ENCODE data around the gene GATC. TPM values are rescaled to one million over a fixed set of nuclear protein-coding genes. Genes with fewer than 3 reads are reported as not detected.

Gene GATC
- polyA plus RNA-seq, 4 donors: 13.8 to 33.6 (median 18.2) TPM

DNA sequence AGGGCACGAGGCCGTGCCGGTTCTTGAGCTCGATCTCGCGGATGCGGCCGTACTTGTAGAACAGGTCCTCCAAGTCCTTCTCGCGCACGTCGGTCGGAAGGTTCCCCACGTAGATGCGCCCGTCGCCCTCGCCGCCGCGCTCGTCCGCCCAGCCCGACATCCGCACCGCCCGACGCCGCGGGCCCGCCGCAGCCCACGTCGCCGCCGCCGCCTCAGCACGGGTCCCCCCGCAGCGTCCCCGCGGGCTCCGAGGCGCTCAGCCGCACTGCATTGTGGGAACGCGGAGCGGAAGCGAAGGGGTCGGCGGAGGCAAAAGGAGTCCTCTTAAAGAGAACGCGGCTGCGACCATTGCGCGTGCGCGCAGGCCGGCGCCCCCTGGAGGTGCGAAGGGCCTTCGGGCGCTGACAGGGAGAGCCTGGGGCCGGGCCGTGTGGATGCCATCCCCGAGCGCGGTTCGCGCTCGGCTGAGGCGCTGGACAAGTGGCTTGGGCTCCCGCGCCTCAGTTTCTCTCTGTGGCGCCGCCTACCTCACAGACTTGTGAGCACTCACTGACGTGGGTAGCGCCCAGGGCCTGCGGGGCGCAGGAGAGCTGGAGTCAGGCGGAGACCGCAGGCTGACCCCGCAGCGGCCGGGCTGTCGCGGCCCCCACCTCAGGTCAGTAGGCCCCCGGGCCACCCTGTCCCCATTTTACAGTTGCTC lies 23.4 kb downstream of the GATC start, which contains the start of gene SRSF9:
TSS of gene SRSF9 (minus strand) at position 299 of the 700 bp plus-strand sequence. CDS start at position 160, 139 bp downstream.
- FAIRE-seq: no peak

GRCh38 chr12:120470150-120470784 lies 24.0 kb downstream of the GATC start:
- no peak for DNase-seq

More for the DNA sequence above, 23.4 kb downstream of the GATC start, which contains the start of gene SRSF9:
- no peaks in the 10 kb centered on the region for H3K9me3 ChIP-seq (ENCODE audit: control insufficient read depth in 2 of 2, insufficient read depth in 1 of 2, low read depth in 1 of 2, low read length in 1 of 2)
- peaks cover 3 to 20% (median 8%) of the 10 kb centered on the region in 3 donors for H3K36me3 ChIP-seq (ENCODE audit: control insufficient read depth in 3 of 3, insufficient read depth in 2 of 3, low read depth in 1 of 3, low read length in 3 of 3)
- WGBS, 3 donors: 0 to 3% (median 0%) methylated on average over 38 to 88 of the region's 88 CpGs
- H3K27me3 ChIP-seq (ENCODE audit: control insufficient read depth in 3 of 3, insufficient read depth in 3 of 3, low read length in 3 of 3): no peaks in the 10 kb centered on the region
- peaks cover 0 to 10% (median 2%) of the 10 kb centered on the region in 3 donors for H3K4me1 ChIP-seq (ENCODE audit: control insufficient read depth in 3 of 3, insufficient read depth in 2 of 3, low read depth in 1 of 3, low read length in 2 of 3)
- H3K4me3 ChIP-seq (ENCODE audit: low read depth in 1 of 3, low read length in 3 of 3): peak within 1 kb of the TSS; percentile 82 to 88 (median 85)
- peak; percentile 95 to 100 for DNase-seq
- peak within 1 kb of the TSS; percentile 70 to 88 (median 81) for H3K27ac ChIP-seq (ENCODE audit: low read depth in 1 of 3, low read length in 2 of 3)

GRCh38 chr12:120472521-120472920 lies 26.3 kb downstream of the GATC start:
- H3K27me3 ChIP-seq (ENCODE audit: control insufficient read depth in 3 of 3, insufficient read depth in 3 of 3, low read length in 3 of 3): no peaks in the 10 kb centered on the region
- FAIRE-seq (no peak), DNase-seq (no peak)
- no peak overlapping the region for H3K27ac ChIP-seq (ENCODE audit: low read depth in 1 of 3, low read length in 2 of 3)
- H3K36me3 ChIP-seq (ENCODE audit: control insufficient read depth in 3 of 3, insufficient read depth in 2 of 3, low read depth in 1 of 3, low read length in 3 of 3): peaks cover 0 to 3% (median 0%) of the 10 kb centered on the region in 3 donors
- no peaks in the 10 kb centered on the region for H3K9me3 ChIP-seq (ENCODE audit: control insufficient read depth in 2 of 2, insufficient read depth in 1 of 2, low read depth in 1 of 2, low read length in 1 of 2)
- no peak overlapping the region for H3K4me3 ChIP-seq (ENCODE audit: low read depth in 1 of 3, low read length in 3 of 3)
- H3K4me1 ChIP-seq (ENCODE audit: control insufficient read depth in 3 of 3, insufficient read depth in 2 of 3, low read depth in 1 of 3, low read length in 2 of 3): peaks cover 0 to 10% (median 2%) of the 10 kb centered on the region in 3 donors

More at GRCh38 chr12:120470150-120470784, 24.0 kb downstream of the GATC start:
- H3K27ac ChIP-seq (ENCODE audit: low read depth in 1 of 3, low read length in 2 of 3): peak overlapping the region; percentile 30 to 88 (median 57)
- H3K4me1 ChIP-seq (ENCODE audit: control insufficient read depth in 3 of 3, insufficient read depth in 2 of 3, low read depth in 1 of 3, low read length in 2 of 3): peaks cover 0 to 10% (median 2%) of the 10 kb centered on the region in 3 donors
- no peak for FAIRE-seq
- H3K9me3 ChIP-seq (ENCODE audit: control insufficient read depth in 2 of 2, insufficient read depth in 1 of 2, low read depth in 1 of 2, low read length in 1 of 2): no peaks in the 10 kb centered on the region
- peaks cover under 1 to 18% (median 4%) of the 10 kb centered on the region in 3 donors for H3K36me3 ChIP-seq (ENCODE audit: control insufficient read depth in 3 of 3, insufficient read depth in 2 of 3, low read depth in 1 of 3, low read length in 3 of 3)
- peak overlapping the region; percentile 51 to 88 (median 82) for H3K4me3 ChIP-seq (ENCODE audit: low read depth in 1 of 3, low read length in 3 of 3)
- WGBS, 3 donors: 69 to 76% (median 72%) methylated on average over 26 of the region's 26 CpGs
- H3K27me3 ChIP-seq (ENCODE audit: control insufficient read depth in 3 of 3, insufficient read depth in 3 of 3, low read length in 3 of 3): no peaks in the 10 kb centered on the region

DNA sequence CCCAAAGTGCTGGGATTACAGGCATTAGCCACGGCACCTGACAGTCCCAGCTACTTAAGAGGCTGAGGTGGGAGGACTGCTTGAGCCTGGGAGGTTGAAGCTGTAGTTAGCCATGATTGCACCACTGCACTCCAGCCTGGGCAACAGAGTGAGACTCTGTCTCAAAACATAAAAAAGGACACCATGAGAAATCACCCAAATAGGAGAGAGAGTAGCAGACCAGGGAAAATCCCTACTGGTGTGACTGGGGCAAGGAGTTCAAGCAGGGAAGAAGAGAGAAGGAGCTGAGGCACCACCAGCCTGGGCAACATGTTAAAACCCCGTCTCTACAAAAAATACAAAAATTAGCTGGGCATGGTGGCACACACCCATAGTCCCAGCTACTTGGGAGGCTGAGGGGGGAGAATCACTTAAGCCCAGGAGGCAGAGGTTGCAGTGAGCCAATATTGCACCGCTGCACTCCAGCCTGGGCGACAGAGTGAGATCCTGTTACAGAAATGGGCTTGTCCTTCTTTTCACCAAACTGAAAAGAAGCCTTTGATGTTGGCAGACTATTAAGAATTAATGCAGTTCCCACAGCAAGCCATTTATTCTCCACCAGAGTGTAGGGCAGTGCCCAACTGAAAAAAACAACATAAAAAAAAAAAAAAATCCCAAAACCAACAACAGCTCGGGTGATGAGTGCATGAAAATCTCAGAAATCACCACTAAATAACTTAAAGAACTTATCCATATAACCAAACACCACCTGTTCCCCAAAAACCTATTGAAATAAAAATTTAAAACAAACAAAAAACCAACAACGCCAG lies 27.8 kb downstream of the GATC start:
- Histone ChIP-seq H3K4me1 (ENCODE audit: control insufficient read depth in 3 of 3, insufficient read depth in 2 of 3, low read depth in 1 of 3, low read length in 2 of 3) (peaks cover 0 to 5% (median 2%) of the 10 kb centered on the region in 3 donors), H3K36me3 (ENCODE audit: control insufficient read depth in 3 of 3, insufficient read depth in 2 of 3, low read depth in 1 of 3, low read length in 3 of 3) (no peaks in the 10 kb centered on the region), H3K27me3 (ENCODE audit: control insufficient read depth in 3 of 3, insufficient read depth in 3 of 3, low read length in 3 of 3) (no peaks in the 10 kb centered on the region), H3K9me3 (ENCODE audit: control insufficient read depth in 2 of 2, insufficient read depth in 1 of 2, low read depth in 1 of 2, low read length in 1 of 2) (no peaks in the 10 kb centered on the region), H3K27ac (ENCODE audit: low read depth in 1 of 3, low read length in 2 of 3) (no peak overlapping the region), H3K4me3 (ENCODE audit: low read depth in 1 of 3, low read length in 3 of 3) (no peak overlapping the region)
- DNase-seq: no peak
- WGBS, 3 donors: 75 to 84% (median 78%) methylated on average over 6 of the region's 6 CpGs
- no peak for FAIRE-seq

DNA sequence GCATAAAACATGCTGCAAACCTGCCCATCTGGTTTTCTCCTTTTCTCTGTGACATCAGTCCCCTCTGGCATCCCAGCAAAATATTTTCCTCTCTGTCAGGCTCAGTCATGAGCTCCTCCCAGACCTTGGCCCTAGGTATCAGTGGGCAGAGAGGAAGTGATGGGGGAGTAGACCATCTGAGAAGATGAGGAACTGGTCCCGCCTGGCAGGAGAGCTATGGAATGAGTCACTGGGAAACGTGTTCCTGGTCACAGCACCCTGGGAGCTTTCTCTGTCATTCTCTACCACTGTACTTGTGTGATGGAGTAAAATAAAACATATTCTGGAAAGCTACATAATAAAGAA lies 28.3 kb downstream of the GATC start:
- no peak overlapping the region for H3K27ac ChIP-seq (ENCODE audit: low read depth in 1 of 3, low read length in 2 of 3)
- peaks cover 0 to 5% (median 2%) of the 10 kb centered on the region in 3 donors for H3K4me1 ChIP-seq (ENCODE audit: control insufficient read depth in 3 of 3, insufficient read depth in 2 of 3, low read depth in 1 of 3, low read length in 2 of 3)
- H3K9me3 ChIP-seq (ENCODE audit: control insufficient read depth in 2 of 2, insufficient read depth in 1 of 2, low read depth in 1 of 2, low read length in 1 of 2): no peaks in the 10 kb centered on the region
- no peak overlapping the region for H3K4me3 ChIP-seq (ENCODE audit: low read depth in 1 of 3, low read length in 3 of 3)
- DNase-seq: peak in 1 of 2 donors; percentile 23
- 9 to 35% (median 29%) methylated on average over 2 of the region's 2 CpGs for WGBS, 3 donors
- no peak for FAIRE-seq
- no peaks in the 10 kb centered on the region for H3K36me3 ChIP-seq (ENCODE audit: control insufficient read depth in 3 of 3, insufficient read depth in 2 of 3, low read depth in 1 of 3, low read length in 3 of 3)
- H3K27me3 ChIP-seq (ENCODE audit: control insufficient read depth in 3 of 3, insufficient read depth in 3 of 3, low read length in 3 of 3): no peaks in the 10 kb centered on the region

DNA sequence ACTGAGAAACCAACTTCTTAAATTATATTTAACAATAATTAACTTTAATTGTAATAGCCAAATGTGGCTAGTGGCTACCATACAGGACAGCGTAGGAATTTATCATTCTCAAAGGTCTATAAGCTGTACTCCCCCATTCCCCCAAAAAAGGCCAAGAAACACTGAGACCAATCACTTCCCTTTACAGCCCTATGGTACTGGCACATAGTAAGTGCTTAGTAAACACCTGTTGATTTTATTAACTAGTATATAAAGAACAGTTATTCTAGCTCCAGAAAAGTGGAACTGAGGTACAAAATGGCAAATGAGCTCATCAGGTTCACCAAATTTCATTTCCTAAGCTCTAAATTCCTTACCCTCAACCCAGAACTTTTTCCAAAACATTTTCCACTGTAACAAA lies 29.4 kb downstream of the GATC start:
- H3K4me1 ChIP-seq (ENCODE audit: control insufficient read depth in 3 of 3, insufficient read depth in 2 of 3, low read depth in 1 of 3, low read length in 2 of 3): no peaks in the 10 kb centered on the region
- no peaks in the 10 kb centered on the region for H3K36me3 ChIP-seq (ENCODE audit: control insufficient read depth in 3 of 3, insufficient read depth in 2 of 3, low read depth in 1 of 3, low read length in 3 of 3)
- no peak overlapping the region for H3K4me3 ChIP-seq (ENCODE audit: low read depth in 1 of 3, low read length in 3 of 3)
- no peak overlapping the region for H3K27ac ChIP-seq (ENCODE audit: low read depth in 1 of 3, low read length in 2 of 3)
- H3K9me3 ChIP-seq (ENCODE audit: control insufficient read depth in 2 of 2, insufficient read depth in 1 of 2, low read depth in 1 of 2, low read length in 1 of 2): no peaks in the 10 kb centered on the region
- 97 to 100% (median 98%) methylated on average over 1 of the region's 1 CpG for WGBS, 3 donors
- no peak for DNase-seq
- H3K27me3 ChIP-seq (ENCODE audit: control insufficient read depth in 3 of 3, insufficient read depth in 3 of 3, low read length in 3 of 3): no peaks in the 10 kb centered on the region
- FAIRE-seq: no peak

DNA sequence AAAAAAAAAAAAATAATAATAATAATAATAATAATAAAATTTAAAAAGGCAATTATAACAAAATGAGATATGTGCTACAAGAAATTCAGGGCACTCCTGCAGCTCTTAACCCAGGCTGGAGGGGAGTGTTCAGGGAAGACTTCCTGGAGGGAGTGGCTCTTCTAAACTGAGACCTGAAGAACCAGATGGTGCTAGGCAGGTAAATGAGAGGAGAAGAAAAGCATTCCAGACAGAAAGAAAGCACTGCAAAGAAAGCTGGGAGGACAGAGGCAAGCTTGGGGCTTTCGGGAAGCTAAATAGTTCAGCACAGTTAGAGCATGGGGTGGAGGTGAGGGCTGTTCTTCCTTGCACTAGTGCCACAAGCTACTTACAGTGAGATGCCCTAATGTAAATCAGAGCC lies 33.2 kb downstream of the GATC start:
- Histone ChIP-seq H3K27me3 (ENCODE audit: control insufficient read depth in 3 of 3, insufficient read depth in 3 of 3, low read length in 3 of 3) (no peaks in the 10 kb centered on the region), H3K9me3 (ENCODE audit: control insufficient read depth in 2 of 2, insufficient read depth in 1 of 2, low read depth in 1 of 2, low read length in 1 of 2) (no peaks in the 10 kb centered on the region), H3K4me3 (ENCODE audit: low read depth in 1 of 3, low read length in 3 of 3) (no peak overlapping the region), H3K27ac (ENCODE audit: low read depth in 1 of 3, low read length in 2 of 3) (no peak overlapping the region), H3K36me3 (ENCODE audit: control insufficient read depth in 3 of 3, insufficient read depth in 2 of 3, low read depth in 1 of 3, low read length in 3 of 3) (peaks cover 0 to 5% (median 0%) of the 10 kb centered on the region in 3 donors), H3K4me1 (ENCODE audit: control insufficient read depth in 3 of 3, insufficient read depth in 2 of 3, low read depth in 1 of 3, low read length in 2 of 3) (no peaks in the 10 kb centered on the region)
- DNase-seq (no peak), FAIRE-seq (no peak)
- WGBS, 3 donors: 92 to 96% (median 95%) methylated on average over 1 of the region's 1 CpG

- FAIRE-seq (no peak), DNase-seq (no peak)
- no peaks in the 10 kb centered on the region for H3K9me3 ChIP-seq (ENCODE audit: control insufficient read depth in 2 of 2, insufficient read depth in 1 of 2, low read depth in 1 of 2, low read length in 1 of 2)
- H3K27me3 ChIP-seq (ENCODE audit: control insufficient read depth in 3 of 3, insufficient read depth in 3 of 3, low read length in 3 of 3): no peaks in the 10 kb centered on the region
- H3K4me3 ChIP-seq (ENCODE audit: low read depth in 1 of 3, low read length in 3 of 3): no peak overlapping the region
- no peak overlapping the region for H3K27ac ChIP-seq (ENCODE audit: low read depth in 1 of 3, low read length in 2 of 3)
- 71 to 82% (median 78%) methylated on average over 1 of the region's 1 CpG for WGBS, 3 donors
- no peaks in the 10 kb centered on the region for H3K4me1 ChIP-seq (ENCODE audit: control insufficient read depth in 3 of 3, insufficient read depth in 2 of 3, low read depth in 1 of 3, low read length in 2 of 3)
- H3K36me3 ChIP-seq (ENCODE audit: control insufficient read depth in 3 of 3, insufficient read depth in 2 of 3, low read depth in 1 of 3, low read length in 3 of 3): peaks cover 0 to 5% (median 0%) of the 10 kb centered on the region in 3 donors
Measured at GRCh38 chr12:120480211-120480610, 34.0 kb downstream of the GATC start.
